GM19463 (cell line): ENCODE data around the gene SLC46A2.

ENCODE experiments used
- ATAC-seq: cut with Tn5 transposase; IDR thresholded peaks from one replicate; pipeline ENCODE4 v1.9.1; 2021; ENCODE audit warnings: mild to moderate bottlenecking, moderate library complexity; ENCODE audit not compliant: unreplicated experiment

The SLC46A2 gene

DNA sequence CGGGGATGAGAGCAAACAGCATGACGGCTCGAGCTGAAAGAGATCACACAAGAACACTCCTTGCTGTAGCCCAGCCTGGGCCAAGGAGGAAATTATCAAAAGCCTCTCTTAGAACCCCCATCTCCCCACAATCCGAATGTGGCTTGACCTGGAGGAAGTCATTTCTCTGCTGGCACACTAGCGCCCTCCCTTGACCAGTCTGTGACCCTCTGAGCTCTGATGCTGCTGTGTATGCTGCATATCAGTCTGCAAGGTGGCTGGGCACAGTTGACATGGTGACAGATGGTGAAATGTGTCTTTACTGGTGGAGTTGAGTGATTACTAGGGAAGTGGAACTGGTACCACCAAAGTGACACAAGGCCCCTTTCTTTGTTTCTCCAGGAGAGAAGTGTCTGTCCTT lies 3.3 kb downstream of the SLC46A2 start:
- ATAC-seq: no peak

DNA sequence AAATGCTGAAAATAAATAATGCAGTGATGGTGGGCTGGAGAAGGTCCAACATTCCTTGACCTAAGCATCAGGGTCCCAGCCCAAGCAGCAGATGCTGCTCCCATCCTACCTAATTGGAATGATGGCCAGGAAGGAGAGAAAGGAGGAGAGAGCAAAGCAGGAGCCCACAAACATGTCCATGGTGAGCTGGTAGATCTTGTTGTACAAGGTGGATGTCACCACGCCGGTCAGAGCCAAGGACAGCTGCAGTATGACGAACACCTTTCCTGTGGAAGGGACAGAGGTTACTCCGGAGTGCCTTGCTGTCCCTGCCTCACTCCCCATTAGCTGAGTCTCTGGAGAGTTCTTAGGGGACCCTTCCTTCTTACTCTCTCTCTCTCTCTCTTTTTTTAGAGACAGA lies 4.3 kb downstream of the SLC46A2 start:
- no peak for ATAC-seq

- ATAC-seq: no peak
Observed at GRCh38 chr9:112885324-112885723, 5.4 kb downstream of the SLC46A2 start.

GRCh38 chr9:112884721-112885120 lies 6.0 kb downstream of the SLC46A2 start:
- no peak for ATAC-seq

DNA sequence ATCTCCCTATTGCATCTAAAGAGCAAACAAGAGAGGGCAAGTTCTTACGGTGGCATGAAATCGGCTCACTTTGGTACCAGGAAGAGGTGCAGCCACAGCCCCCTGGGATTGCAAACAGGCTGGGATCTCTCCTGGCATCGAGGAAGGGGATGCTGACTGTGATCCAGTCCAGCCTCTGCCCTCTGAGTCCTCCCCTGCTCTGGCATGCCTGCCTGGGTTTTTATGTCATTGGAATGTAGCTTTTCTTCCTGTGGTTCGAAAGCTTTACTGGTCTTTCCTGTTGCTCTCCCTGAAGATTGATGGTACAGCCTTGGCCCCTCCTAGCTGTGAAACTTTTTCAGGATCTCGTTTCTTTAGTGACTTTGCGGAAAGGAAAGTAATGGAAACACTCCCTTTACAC lies 6.6 kb downstream of the SLC46A2 start:
- ATAC-seq: no peak

DNA sequence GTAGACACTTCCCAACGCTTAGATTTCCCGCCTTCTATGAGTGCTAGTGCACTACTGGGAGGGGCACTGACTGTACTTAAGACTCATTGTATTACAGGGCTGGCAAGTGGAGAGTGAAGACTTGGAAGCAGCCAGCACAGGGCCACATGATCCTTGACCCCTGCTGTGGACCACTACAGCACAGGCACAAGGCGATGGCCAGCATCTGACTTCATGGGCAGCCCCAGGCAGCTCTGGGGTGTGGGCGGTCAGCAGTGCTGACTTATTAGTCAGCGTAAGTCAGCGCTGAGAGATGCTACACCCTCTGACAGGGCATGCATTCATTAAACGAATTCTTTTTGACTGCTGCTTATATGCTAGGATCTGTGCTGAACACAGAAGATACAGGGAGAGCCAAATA lies 9.3 kb downstream of the SLC46A2 start:
- no peak for ATAC-seq

DNA sequence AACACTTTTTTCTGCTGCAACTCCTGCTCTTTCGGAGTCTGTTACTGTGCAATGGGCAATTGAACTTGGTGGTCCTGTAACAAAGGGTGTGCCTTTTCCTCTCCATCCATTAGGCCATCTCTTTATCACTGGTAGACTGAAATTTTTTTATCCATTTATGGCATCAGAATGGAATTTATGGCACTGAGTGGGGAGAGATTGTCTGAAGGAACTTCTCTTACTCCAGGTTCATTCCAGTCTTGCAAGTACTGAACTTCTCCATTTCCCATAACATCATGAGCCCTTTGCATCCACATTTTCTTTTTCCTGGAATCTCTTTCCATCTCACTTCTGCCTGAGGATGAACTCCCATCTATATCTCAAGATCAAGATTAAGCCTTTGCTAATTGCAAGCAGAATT lies 10.0 kb downstream of the SLC46A2 start:
- ATAC-seq: no peak

GRCh38 chr9:112878752-112879151 lies 11.9 kb downstream of the SLC46A2 start:
- no peak for ATAC-seq

DNA sequence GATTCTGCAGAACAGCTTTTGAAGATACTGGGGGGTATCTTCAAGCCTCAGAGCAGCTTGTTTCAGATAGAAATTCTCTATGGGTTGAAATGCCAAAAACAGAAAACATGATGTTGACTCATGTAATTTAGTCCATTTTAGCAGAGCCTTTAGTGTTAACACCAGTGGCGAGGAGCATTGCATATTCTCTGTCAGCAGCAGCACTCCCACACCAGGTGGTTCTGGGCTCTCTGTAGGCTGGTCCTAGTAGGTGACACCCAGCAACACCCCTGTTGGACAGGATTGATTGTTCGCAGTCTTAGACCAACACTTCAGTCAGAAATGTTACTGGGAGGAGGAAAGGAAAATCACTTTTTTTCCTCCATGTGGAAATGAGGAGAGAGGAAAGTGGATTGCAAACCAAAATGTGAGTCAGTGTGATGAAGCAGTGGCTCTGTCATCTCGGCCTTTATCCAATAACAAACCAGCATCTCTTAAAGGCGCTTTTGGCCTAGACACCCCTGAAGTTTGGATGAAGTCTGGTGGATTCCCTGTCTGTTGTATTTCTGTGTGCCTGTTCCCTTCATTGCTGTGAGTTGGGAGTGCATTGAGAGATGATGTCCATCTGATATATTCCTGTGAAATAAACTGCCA lies 16.8 kb downstream of the SLC46A2 start:
- ATAC-seq: no peak

DNA sequence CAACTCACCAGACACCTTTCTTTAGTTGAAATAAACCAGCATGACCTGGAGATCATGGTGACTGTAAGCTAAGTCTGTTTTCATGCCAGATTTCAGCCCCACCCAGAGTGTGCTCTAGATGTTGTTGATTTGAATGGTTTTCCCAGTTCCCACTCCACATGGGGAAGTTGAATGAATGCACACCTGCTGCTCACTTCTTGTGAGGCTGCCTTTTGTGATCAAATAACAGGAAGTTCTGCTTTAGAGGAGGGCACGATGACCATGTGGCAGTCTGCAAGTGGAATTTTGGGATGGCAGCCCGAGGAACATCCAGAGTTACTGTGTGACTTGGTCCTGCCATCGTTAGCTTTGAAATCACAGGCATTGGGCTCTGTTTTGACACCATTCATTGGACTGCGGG lies 18.7 kb downstream of the SLC46A2 start:
- no peak for ATAC-seq

GRCh38 chr9:112870556-112870955 lies 20.1 kb downstream of the SLC46A2 start:
- ATAC-seq: no peak

DNA sequence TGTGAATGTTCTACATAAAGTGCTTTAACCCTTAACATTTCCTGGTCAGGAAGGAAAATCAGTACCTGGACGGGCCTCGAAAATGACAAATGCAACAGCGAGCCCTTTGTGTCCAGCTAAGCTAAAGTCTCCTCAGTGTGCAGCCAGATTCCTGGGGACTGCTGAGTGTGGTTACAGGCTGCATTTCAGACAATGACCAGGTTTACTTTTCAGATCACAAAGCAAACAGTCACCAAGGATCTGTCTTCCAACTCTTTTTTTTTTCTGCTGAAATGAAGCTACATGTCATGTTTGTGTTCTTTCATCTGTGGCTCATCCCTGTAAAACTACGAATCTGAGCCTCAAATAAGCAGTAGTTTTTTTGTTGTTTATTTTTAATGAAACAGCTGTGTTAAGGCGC lies 20.8 kb downstream of the SLC46A2 start:
- ATAC-seq: no peak

- peak; percentile 45 for ATAC-seq
Observed at GRCh38 chr9:112869041-112869529, 21.6 kb downstream of the SLC46A2 start.

DNA sequence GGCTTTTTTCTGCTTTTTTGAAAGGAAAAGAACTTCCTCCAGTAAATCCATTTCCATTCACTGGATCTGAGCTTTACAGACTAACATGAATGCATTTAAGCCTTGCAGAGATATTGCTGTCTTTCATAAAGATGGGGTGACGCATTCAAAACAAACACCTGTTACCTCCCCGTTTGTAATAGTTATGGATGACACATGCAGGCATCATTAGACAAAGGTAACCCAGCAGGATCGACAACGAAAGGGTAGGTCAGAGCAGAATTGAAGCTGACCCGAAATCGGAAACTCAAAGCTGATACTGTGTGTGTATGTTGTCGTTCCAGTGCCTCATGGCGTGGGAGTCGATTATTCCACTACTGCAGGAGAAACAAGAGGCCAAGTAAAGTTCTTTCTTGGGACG lies 22.2 kb downstream of the SLC46A2 start:
- ATAC-seq: no peak

- ATAC-seq: no peak
Observed at GRCh38 chr9:112867275-112867991, 23.2 kb downstream of the SLC46A2 start.

GRCh38 chr9:112866662-112867274 lies 23.9 kb downstream of the SLC46A2 start:
- no peak for ATAC-seq

DNA sequence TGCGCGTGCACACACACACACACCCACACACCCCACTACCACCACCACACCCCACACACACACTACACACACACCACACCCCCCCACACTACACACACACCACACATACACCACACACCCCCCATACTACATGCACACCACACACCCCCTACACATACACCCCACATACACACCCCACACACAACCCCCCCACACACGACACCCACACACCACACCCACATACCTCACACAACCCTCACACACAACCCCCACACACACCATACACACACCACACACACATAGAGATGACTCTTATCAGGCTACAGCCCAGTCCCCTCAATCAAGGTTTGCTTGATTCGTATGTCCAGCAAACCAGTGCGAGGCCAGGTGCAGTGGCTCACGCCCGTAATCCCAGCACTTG lies 25.7 kb downstream of the SLC46A2 start:
- no peak for ATAC-seq

- ATAC-seq: no peak
Observed at GRCh38 chr9:112864403-112864802, 26.3 kb downstream of the SLC46A2 start.

DNA sequence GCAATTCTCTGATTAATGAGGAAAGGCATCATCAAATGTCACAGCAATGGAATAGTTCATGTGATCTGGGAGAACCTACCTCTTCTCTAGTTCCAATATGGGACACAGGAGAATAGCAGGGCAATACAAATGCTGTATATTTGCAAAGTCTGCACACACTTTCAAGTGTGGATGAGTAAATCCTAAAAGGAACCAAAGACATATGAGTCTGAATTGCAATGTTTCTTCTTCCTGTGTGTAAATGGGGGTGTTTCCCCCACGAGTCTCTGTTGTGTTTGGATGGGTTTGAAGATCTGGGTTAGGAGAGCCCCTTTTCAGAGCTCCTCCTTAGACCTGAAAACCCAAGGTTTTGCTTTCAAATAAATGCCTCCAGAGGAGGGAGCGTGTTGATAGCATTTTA lies 26.9 kb downstream of the SLC46A2 start:
- no peak for ATAC-seq

DNA sequence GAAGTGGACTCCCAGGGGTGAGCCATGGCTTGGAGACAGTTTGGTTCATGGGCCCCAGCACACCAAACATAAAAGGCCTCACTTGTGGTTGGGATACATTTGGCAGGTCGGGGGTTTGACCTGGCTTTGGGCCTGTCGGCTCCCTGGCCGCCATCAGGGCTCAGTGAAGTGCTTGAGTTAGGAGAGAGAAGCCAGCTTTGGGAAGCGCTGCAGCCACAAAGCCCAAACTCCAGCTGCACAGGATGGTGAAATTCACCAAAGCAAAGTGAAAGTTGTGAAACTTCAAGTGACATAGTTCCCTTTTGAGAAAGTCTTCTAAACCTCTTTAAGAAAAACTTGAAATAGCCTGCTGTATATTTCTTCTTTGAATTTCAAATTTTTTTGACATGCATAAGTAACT lies 27.5 kb downstream of the SLC46A2 start:
- no peak for ATAC-seq

DNA sequence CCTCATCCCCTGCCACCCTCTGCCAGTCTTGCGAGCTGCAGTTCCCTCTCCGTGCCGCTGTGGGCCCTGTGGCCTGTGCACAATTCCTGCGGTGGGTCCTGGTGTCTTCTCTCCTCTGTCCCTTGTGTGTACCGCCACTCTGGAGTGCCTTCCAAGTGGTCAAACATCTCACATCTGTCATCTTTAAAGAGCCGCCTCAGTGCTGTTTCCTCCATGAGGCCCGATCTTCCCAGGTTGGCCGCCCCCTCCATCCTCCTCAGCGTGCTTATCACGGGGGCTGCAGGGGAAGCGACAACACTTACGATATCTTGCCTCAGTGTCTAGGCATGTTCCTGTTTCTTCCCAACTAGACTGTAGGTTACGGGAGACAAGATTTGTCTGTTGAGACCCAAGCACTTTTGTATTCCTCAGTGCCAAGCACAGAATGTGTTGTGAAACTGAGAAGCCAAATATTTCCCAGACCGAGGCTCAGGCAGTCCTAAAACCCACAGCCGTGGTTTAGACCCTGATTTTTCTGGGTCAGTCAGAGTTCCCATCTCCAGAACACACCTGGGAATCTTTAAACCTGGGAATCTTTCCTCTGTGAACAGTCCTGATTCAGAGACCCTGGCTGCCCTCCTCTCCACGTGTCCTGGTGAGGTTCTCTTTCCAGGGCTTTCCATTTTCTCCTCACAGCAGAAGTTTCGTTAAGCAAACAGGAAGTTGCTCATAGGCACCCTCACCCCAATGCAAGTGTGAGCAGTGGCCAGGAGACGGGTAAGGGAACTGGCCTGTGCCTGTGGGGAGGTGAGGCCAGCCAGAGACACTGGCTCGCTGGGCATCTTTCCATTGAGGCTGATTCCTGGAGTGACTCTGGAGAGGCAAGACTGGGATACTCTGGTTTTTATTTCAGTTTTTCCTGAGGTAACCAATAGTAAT lies 28.8 kb downstream of the SLC46A2 start:
- ATAC-seq: no peak
